GM12878 (cell line): ENCODE data around the gene CWF19L2.

Experiments used
- GATAD2B ChIP-seq: fragments of 450-650 bp; conservative IDR thresholded peaks from 2 replicates; pipeline ENCODE4 v1.6.1; 2017; ENCODE audit warnings: low read depth, mild to moderate bottlenecking, moderate library complexity
- HDAC2 ChIP-seq: fragments of 200-600 bp; sonication (generic); IDR thresholded peaks from 2 replicates; pipeline ENCODE4 v1.6.1; 2017
- JUND ChIP-seq: IDR thresholded peaks from 2 replicates; pipeline ENCODE4 v1.6.1; 2012; ENCODE audit warnings: low read depth, mild to moderate bottlenecking, low read length, improper control_type of control experiment, moderate library complexity
- MAX ChIP-seq: IDR thresholded peaks from 2 replicates; pipeline ENCODE4 v1.6.1; 2012; ENCODE audit warnings: low read depth, low read length, improper control_type of control experiment
- MYC ChIP-seq: IDR thresholded peaks from 2 replicates; pipeline ENCODE4 v1.6.1; 2011; ENCODE audit warnings: mild to moderate bottlenecking, low read length, moderate library complexity, inconsistent platforms; ENCODE audit not compliant: insufficient read depth, insufficient replicate concordance, insufficient read length, severe bottlenecking
- NFYB ChIP-seq: IDR thresholded peaks from 2 replicates; pipeline ENCODE4 v1.6.1; 2011; ENCODE audit warnings: low read depth, mild to moderate bottlenecking, low read length, improper control_type of control experiment, moderate library complexity; ENCODE audit not compliant: insufficient read depth
- POLR2A ChIP-seq: IDR thresholded peaks from 2 replicates; pipeline ENCODE4 v1.6.1; 2011; ENCODE audit warnings: low read depth, mild to moderate bottlenecking, low read length
- ZBTB40 ChIP-seq: fragments of 450-650 bp; IDR thresholded peaks from 2 replicates; pipeline ENCODE4 v1.6.1; 2016; ENCODE audit warnings: mild to moderate bottlenecking, moderate library complexity, borderline replicate concordance
- TF ChIP-seq, protein P1 (sequence below), 3 experiments: IDR thresholded peaks in 2 of 3; conservative IDR thresholded peaks in 1 of 3; 2 replicates each; pipeline ENCODE4 v1.5.1; 2011; ENCODE audit warnings: low read depth in 3 of 3, low read length in 3 of 3, mild to moderate bottlenecking in 3 of 3, control low read depth in 2 of 3, moderate library complexity in 2 of 3, inconsistent platforms in 1 of 3, mixed read lengths in 1 of 3; ENCODE audit not compliant: control insufficient read depth in 2 of 3, insufficient read depth in 1 of 3; ENCODE audit errors: extremely low read depth in 1 of 3
- TF ChIP-seq, protein P2 (sequence below): IDR thresholded peaks from 2 replicates; pipeline ENCODE4 v1.6.1; 2011; ENCODE audit warnings: mild to moderate bottlenecking, low read depth, low read length, moderate library complexity; ENCODE audit not compliant: insufficient replicate concordance
- TF ChIP-seq, protein P3 (sequence below): IDR thresholded peaks from 2 replicates; pipeline ENCODE4 v1.6.1; 2011; ENCODE audit warnings: low read depth, mild to moderate bottlenecking, low read length, moderate library complexity, borderline replicate concordance; ENCODE audit errors: extremely low read depth
- TF ChIP-seq, protein P4 (sequence below): IDR thresholded peaks from 2 replicates; pipeline ENCODE4 v1.6.1; 2012; ENCODE audit warnings: low read depth, low read length, improper control_type of control experiment
- TF ChIP-seq, protein P5 (sequence below): fragments of 150-350 bp; IDR thresholded peaks from 2 replicates; pipeline ENCODE4 v1.6.1; 2016; ENCODE audit warnings: low read depth, low read length

- TF ChIP-seq, protein P1, sequence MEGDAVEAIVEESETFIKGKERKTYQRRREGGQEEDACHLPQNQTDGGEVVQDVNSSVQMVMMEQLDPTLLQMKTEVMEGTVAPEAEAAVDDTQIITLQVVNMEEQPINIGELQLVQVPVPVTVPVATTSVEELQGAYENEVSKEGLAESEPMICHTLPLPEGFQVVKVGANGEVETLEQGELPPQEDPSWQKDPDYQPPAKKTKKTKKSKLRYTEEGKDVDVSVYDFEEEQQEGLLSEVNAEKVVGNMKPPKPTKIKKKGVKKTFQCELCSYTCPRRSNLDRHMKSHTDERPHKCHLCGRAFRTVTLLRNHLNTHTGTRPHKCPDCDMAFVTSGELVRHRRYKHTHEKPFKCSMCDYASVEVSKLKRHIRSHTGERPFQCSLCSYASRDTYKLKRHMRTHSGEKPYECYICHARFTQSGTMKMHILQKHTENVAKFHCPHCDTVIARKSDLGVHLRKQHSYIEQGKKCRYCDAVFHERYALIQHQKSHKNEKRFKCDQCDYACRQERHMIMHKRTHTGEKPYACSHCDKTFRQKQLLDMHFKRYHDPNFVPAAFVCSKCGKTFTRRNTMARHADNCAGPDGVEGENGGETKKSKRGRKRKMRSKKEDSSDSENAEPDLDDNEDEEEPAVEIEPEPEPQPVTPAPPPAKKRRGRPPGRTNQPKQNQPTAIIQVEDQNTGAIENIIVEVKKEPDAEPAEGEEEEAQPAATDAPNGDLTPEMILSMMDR (IDR thresholded peaks at IDR 0.05 in 2 of 3, conservative IDR thresholded peaks at IDR 0.05 in 1 of 3; ENCODE audit: control insufficient read depth in 2 of 3, extremely low read depth in 1 of 3, insufficient read depth in 1 of 3, low read depth in 3 of 3, low read length in 3 of 3) = no peak
- no peak for TF ChIP-seq POLR2A
- TF ChIP-seq, protein P2, sequence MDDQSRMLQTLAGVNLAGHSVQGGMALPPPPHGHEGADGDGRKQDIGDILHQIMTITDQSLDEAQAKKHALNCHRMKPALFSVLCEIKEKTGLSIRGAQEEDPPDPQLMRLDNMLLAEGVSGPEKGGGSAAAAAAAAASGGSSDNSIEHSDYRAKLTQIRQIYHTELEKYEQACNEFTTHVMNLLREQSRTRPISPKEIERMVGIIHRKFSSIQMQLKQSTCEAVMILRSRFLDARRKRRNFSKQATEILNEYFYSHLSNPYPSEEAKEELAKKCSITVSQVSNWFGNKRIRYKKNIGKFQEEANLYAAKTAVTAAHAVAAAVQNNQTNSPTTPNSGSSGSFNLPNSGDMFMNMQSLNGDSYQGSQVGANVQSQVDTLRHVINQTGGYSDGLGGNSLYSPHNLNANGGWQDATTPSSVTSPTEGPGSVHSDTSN = no peak
- TF ChIP-seq JUND = no peak
- no peak for TF ChIP-seq GATAD2B
- TF ChIP-seq, protein P3, sequence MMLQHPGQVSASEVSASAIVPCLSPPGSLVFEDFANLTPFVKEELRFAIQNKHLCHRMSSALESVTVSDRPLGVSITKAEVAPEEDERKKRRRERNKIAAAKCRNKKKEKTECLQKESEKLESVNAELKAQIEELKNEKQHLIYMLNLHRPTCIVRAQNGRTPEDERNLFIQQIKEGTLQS = no peak
- no peak for TF ChIP-seq NFYB
- TF ChIP-seq, protein P4, sequence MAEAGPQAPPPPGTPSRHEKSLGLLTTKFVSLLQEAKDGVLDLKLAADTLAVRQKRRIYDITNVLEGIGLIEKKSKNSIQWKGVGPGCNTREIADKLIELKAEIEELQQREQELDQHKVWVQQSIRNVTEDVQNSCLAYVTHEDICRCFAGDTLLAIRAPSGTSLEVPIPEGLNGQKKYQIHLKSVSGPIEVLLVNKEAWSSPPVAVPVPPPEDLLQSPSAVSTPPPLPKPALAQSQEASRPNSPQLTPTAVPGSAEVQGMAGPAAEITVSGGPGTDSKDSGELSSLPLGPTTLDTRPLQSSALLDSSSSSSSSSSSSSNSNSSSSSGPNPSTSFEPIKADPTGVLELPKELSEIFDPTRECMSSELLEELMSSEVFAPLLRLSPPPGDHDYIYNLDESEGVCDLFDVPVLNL = no peak
- TF ChIP-seq HDAC2 = no peak
- no peak for TF ChIP-seq MAX
- TF ChIP-seq ZBTB40 = no peak
- no peak for TF ChIP-seq MYC
- TF ChIP-seq, protein P5, sequence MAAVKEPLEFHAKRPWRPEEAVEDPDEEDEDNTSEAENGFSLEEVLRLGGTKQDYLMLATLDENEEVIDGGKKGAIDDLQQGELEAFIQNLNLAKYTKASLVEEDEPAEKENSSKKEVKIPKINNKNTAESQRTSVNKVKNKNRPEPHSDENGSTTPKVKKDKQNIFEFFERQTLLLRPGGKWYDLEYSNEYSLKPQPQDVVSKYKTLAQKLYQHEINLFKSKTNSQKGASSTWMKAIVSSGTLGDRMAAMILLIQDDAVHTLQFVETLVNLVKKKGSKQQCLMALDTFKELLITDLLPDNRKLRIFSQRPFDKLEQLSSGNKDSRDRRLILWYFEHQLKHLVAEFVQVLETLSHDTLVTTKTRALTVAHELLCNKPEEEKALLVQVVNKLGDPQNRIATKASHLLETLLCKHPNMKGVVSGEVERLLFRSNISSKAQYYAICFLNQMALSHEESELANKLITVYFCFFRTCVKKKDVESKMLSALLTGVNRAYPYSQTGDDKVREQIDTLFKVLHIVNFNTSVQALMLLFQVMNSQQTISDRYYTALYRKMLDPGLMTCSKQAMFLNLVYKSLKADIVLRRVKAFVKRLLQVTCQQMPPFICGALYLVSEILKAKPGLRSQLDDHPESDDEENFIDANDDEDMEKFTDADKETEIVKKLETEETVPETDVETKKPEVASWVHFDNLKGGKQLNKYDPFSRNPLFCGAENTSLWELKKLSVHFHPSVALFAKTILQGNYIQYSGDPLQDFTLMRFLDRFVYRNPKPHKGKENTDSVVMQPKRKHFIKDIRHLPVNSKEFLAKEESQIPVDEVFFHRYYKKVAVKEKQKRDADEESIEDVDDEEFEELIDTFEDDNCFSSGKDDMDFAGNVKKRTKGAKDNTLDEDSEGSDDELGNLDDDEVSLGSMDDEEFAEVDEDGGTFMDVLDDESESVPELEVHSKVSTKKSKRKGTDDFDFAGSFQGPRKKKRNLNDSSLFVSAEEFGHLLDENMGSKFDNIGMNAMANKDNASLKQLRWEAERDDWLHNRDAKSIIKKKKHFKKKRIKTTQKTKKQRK = no peak
Observed at GRCh38 chr11:107370390-107370789, 87.2 kb downstream of the CWF19L2 start.
